Measurements from ENCODE around the gene ANKRD13C. TPM values are rescaled to one million over a fixed set of nuclear protein-coding genes. Genes with fewer than 3 reads are reported as not detected.

ANKRD13C gene
- total RNA-seq, 1 experiment from 2014 or later = 24.3 TPM

DNA sequence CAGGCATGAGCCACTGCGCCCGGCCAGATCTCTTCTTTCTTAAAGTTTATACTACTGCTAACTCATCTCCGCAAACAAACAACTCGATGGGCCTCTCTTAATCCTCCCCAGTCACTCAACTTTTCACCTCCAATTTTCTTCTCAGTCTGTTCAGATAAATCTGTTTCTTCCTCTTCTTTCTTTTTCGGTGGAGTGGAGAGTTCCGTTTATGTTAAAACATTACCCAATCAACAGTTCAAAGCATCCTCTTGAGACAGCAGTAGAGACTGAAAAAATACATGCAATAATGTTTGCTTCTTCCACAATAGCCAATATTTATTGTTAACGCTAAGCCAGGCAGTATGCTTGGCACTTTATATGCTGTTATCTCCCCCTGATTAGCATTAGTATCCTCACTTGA is 1.4 kb upstream of the ANKRD13C start:
- peaks cover 18% of the 10 kb centered on the region for H3K4me1 ChIP-seq (replicated peaks; ENCODE audit: insufficient read depth)
- peaks cover 1% of the 10 kb centered on the region; the same call in 1 of the 2 replicates for H3K36me3 ChIP-seq (ENCODE audit: low read depth)
- ChIA-PET CTCF (no interaction called here), POLR2A (ENCODE audit: unreplicated experiment) (interaction anchor here (0.6 kb wide), 1 partner anchor 147 kb away, joined by 4 read pairs; no protein-coding TSS in a partner anchor)
- H3K27ac ChIP-seq = no peak overlapping the region
- no TSS peak for BruUV-seq (replicated peaks)
- no peaks in the 10 kb centered on the region for H3K9me3 ChIP-seq (ENCODE audit: insufficient read depth, low read depth)
- H4K20me1 ChIP-seq (ENCODE audit: insufficient read depth) = peaks cover 14% of the 10 kb centered on the region; the same call in 1 of the 2 replicates
- H2AFZ ChIP-seq = no peak overlapping the region
- H3K27me3 ChIP-seq (ENCODE audit: insufficient read depth, low read depth) = no peaks in the 10 kb centered on the region
- H3K4me3 ChIP-seq = peak overlapping the region; percentile 72; the same call in 1 of the 2 replicates
- no peaks in the 10 kb centered on the region for H3K9me2 ChIP-seq (ENCODE audit: insufficient read depth)
- DNase-seq = no peak
- H3F3A ChIP-seq (ENCODE audit: insufficient read depth, low read depth) = peaks cover 5% of the 10 kb centered on the region; the same call in 1 of the 2 replicates
- H3K4me2 ChIP-seq = peak overlapping the region; percentile 81
- peaks cover 51% of the 10 kb centered on the region for H3K79me2 ChIP-seq (ENCODE audit: low read depth)
- TF ChIP-seq, protein P1, sequence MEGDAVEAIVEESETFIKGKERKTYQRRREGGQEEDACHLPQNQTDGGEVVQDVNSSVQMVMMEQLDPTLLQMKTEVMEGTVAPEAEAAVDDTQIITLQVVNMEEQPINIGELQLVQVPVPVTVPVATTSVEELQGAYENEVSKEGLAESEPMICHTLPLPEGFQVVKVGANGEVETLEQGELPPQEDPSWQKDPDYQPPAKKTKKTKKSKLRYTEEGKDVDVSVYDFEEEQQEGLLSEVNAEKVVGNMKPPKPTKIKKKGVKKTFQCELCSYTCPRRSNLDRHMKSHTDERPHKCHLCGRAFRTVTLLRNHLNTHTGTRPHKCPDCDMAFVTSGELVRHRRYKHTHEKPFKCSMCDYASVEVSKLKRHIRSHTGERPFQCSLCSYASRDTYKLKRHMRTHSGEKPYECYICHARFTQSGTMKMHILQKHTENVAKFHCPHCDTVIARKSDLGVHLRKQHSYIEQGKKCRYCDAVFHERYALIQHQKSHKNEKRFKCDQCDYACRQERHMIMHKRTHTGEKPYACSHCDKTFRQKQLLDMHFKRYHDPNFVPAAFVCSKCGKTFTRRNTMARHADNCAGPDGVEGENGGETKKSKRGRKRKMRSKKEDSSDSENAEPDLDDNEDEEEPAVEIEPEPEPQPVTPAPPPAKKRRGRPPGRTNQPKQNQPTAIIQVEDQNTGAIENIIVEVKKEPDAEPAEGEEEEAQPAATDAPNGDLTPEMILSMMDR (conservative IDR thresholded peaks at IDR 0.05) = no peak
- TF ChIP-seq EZH2 (IDR thresholded peaks at IDR 0.05; ENCODE audit: low read depth) = no peak
- intact Hi-C loops (cut with micrococcal nuclease; ENCODE audit: unreplicated experiment) = loop anchor here (1.0 kb wide), 1 partner anchor 17 kb away; no protein-coding TSS in a partner anchor

DNA sequence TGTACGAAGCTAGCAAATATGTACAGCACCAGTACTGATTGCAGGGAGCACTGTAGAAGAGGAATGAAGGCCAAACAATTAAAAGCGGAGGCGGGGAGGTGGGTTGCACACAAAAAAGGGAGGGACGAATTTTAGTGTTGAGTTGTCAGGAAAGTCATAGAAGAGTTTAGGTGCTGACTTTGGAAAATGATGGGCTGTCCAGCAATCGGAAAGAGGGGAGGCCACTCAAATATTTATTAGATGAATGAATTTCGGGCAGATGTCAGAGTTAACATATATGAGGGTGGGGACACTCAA is 537 bp upstream of the ANKRD13C start:
- TF ChIP-seq, protein P1 (conservative IDR thresholded peaks at IDR 0.05) = no peak
- no peak for TF ChIP-seq EZH2 (IDR thresholded peaks at IDR 0.05; ENCODE audit: low read depth)
- no peak for DNase-seq
- no peaks in the 10 kb centered on the region for H3K9me2 ChIP-seq (ENCODE audit: insufficient read depth)
- intact Hi-C loops (cut with micrococcal nuclease; ENCODE audit: unreplicated experiment) = loop anchor here (1.0 kb wide), 1 partner anchor 18 kb away; no protein-coding TSS in a partner anchor
- peaks cover 60% of the 10 kb centered on the region for H3K79me2 ChIP-seq (ENCODE audit: low read depth)
- ChIA-PET POLR2A (ENCODE audit: unreplicated experiment) (interaction anchor here (0.5 to 2.2 kb wide), 6 partner anchors 35 to 725 kb away, joined by 3 to 33 read pairs (median 6); partner anchors contain the start of gene CTH), CTCF (no interaction called here)
- H3K27ac ChIP-seq = peak overlapping the region; percentile 76
- peaks cover 5% of the 10 kb centered on the region; the same call in 1 of the 2 replicates for H3F3A ChIP-seq (ENCODE audit: insufficient read depth, low read depth)
- BruUV-seq (replicated peaks) = TSS peak; percentile 71
- H2AFZ ChIP-seq = peak overlapping the region; percentile 93
- peaks cover 14% of the 10 kb centered on the region; the same call in 1 of the 2 replicates for H4K20me1 ChIP-seq (ENCODE audit: insufficient read depth)
- H3K27me3 ChIP-seq (ENCODE audit: insufficient read depth, low read depth) = no peaks in the 10 kb centered on the region
- H3K4me2 ChIP-seq = peak overlapping the region; percentile 81
- H3K9me3 ChIP-seq (ENCODE audit: insufficient read depth, low read depth) = no peaks in the 10 kb centered on the region
- peak overlapping the region; percentile 72 for H3K4me3 ChIP-seq
- peaks cover 4% of the 10 kb centered on the region; the same call in 1 of the 2 replicates for H3K36me3 ChIP-seq (ENCODE audit: low read depth)
- peaks cover 18% of the 10 kb centered on the region for H3K4me1 ChIP-seq (replicated peaks; ENCODE audit: insufficient read depth)

DNA sequence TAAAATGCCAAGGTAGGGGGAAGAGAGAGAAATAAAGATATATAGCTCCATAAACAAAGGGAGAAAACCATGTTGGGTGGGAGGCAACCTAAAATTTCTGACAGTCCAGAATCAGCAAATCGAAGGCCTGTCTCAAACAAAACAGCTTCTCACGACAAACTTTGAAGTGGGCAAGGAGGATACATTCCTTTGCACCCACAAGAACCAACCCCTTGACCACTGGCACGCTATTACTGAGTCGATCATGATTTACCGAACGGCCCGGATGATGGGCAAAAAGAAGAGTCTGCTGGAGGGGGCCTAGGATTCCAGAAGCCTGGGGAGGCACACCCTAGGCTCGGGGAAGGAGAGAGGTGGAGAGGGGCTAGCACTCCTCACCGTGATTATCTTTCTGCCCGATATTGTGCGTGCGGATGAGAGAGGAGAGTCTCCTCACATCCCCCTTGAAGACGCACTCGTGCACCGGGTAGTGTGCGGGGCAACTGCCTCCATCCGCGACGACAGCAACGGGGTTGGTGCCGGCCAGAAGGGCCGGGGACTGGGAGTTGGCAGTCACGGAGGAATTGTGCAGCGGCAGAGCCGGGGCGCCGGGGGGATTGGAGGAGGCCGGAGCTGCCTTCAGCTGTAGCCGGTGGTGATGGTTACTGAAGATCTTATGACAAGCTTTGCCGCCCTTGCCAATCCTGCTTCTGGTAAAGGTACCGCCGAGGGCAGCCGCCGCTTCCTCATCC is 756 bp downstream of the ANKRD13C start:
- intact Hi-C loops (cut with micrococcal nuclease; ENCODE audit: unreplicated experiment) = loop anchor here (1.0 kb wide), 1 partner anchor 58 kb away; the partner anchor contains the start of gene CTH
- peak; percentile 44 to 80 for DNase-seq

More for the DNA sequence above, 756 bp downstream of the ANKRD13C start:
- ChIA-PET POLR2A (ENCODE audit: unreplicated experiment) (interaction anchor here (0.6 to 2.2 kb wide), 4 partner anchors 21 to 176 kb away, joined by 3 to 33 read pairs (median 4); partner anchors contain the start of gene CTH), CTCF (interaction anchor here (0.6 kb wide), 1 partner anchor 50 kb away, joined by 5 read pairs; no protein-coding TSS in a partner anchor)
- Histone ChIP-seq H3K9me2 (ENCODE audit: insufficient read depth) (no peaks in the 10 kb centered on the region), H3K27ac (peak overlapping the region; percentile 76), H3K4me1 (replicated peaks; ENCODE audit: insufficient read depth) (peaks cover 18% of the 10 kb centered on the region), H3K27me3 (ENCODE audit: insufficient read depth, low read depth) (no peaks in the 10 kb centered on the region), H3K9me3 (ENCODE audit: insufficient read depth, low read depth) (no peaks in the 10 kb centered on the region), H2AFZ (peak overlapping the region; percentile 93), H3K4me2 (peak overlapping the region; percentile 81), H3F3A (ENCODE audit: insufficient read depth, low read depth) (peaks cover 5% of the 10 kb centered on the region; the same call in 1 of the 2 replicates), H4K20me1 (ENCODE audit: insufficient read depth) (peaks cover 18% of the 10 kb centered on the region; the same call in 1 of the 2 replicates), H3K4me3 (peak overlapping the region; percentile 72), H3K79me2 (ENCODE audit: low read depth) (peaks cover 73% of the 10 kb centered on the region), H3K36me3 (ENCODE audit: low read depth) (peaks cover 4% of the 10 kb centered on the region; the same call in 1 of the 2 replicates)
- no TSS peak for BruUV-seq (replicated peaks)
- TF ChIP-seq, protein P1 (conservative IDR thresholded peaks at IDR 0.05) = no peak
- TF ChIP-seq EZH2 (IDR thresholded peaks at IDR 0.05; ENCODE audit: low read depth) = no peak

All from PC-9 (cell line).